Heart left ventricle (tissue), 13 donors: ENCODE measurements around the gene SETBP1.

Experiments
- CTCF ChIP-seq, 12 donors: fragments of 200-600 bp; sonication (generic) in 4 of 12; IDR thresholded peaks; one replicate each; pipeline versions ENCODE4 v1.5.0 to v1.8.0; 2018 to 2022; ENCODE audit warnings: antibody characterized with exemption in 12 of 12, mild to moderate bottlenecking in 5 of 12
- POLR2A ChIP-seq, 2 donors: fragments of 450-650 bp; IDR thresholded peaks; one replicate each; pipeline ENCODE4 v1.6.1; 2017; ENCODE audit warnings: antibody characterized with exemption in 2 of 2, mild to moderate bottlenecking in 2 of 2, moderate library complexity in 2 of 2
- donor health status: ischemic (EF 13 %, LVEDD 7.1; RV severe dilation, severe dysfunction).
- donor health status: DM: no; HTN: yes; CAD: no.
- donor health status: DM: no; HTN: no; CAD: no.
- donor health status: ischemic (EF 25% LVEDD 6.9; RV normal size, moderate dysfunction).
- donor health status: ischemic (EF 25% LVEDD 5.7; RV mildly dilated, moderate dysfunction).
- donor health status: ischemic (EF 35%, LVEDD 5.7; RV mildly dilated, moderate dysfunction).
- donor health status: nonischemic (EF 11% LVEDD 7.7; RV severe dilation, severe dysfunction).
- donor health status: DM: yes; HTN: yes; CAD: no.
- donor health status: PGD.
- donor health status: ischemic (EF 29% LVEDD 5.4; RV normal size, mild dysfunction).
- donor health status: nonischemic (EF 23%, LVEDD 6.1; RV moderate dilation, normal function).

GRCh38 chr18:44958455-44958854, 277.8 kb downstream of the SETBP1 start:
- no peak for TF ChIP-seq CTCF (IDR thresholded peaks at IDR 0.05)
- TF ChIP-seq POLR2A (IDR thresholded peaks at IDR 0.05) = no peak
